ENCODE measurements around the gene RAD9A.

RAD9A gene

DNA sequence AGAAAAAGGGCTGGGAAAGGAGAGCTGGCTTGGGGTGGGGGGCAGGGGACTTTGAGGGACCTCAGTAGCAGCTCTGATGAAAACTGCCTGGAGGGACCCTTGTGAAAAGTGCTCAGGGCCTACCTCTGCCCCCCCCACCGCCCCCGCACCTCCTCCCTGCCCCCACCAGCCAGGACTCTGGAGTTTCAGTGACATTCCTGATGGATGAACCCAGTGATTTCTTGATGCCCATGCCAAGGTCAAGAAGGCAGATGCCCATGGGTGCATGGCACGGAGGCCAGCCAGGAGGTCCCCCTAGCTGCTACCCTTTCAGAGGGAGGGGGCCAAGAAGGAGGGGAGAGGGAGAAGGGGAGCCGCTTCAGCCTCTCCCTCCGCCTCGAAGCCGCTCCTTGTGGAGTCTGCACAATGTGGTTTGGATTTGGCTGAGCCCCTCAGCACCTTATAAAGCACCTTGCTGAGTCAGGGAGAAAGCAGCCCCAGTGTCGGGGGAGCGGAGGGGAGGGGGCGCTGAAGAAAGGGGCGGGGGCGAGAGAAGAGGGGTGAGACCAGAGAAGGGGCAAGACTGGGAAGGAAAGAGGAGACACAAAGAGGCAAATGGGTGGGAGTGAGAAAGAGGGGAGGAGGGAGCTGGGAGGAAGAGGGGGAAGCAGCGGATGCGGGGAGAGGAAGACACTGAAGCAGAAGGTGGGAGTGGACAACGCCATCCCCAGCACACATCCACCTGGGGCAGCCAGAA, 16.3 kb upstream of the RAD9A start:
- no peak for DNase-seq

DNA sequence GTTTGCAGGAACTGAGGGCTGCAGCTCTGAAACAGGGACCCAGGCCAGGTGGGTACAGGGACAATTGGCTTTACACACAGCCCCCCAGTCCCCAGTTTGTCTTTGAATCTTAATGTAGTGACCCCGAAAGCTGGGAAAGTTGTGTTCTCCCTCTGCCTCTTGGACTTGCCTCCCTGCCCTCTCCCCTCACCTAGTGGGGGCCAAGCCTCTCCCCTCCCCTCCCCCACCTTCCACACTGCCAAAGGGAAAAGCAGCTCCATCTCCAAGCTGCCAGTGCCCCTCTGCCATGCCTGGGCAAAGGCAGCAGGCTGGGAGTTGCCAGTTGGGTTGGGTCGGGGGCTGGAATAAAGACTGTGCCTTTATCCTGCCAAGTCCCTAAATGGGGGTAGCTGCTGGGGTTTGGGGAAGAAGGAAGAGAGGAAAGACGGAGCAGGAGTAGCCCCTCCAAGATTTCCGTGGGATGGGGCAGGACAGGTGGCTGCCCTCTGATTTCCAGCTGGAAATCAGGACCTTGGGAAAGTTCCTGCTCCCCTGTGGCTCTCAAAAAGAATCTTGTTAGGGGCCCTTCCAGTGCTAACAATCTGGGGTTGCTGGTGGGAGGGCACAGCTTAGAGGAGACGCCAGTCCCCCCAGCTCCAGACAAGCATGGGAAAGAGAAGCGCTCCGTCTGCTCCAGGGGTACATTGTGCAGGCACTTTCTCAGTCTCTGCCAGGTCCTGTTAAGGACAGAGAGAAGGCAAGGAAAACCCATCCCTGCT, 15.5 kb upstream of the RAD9A start:
- no peak for DNase-seq

DNA sequence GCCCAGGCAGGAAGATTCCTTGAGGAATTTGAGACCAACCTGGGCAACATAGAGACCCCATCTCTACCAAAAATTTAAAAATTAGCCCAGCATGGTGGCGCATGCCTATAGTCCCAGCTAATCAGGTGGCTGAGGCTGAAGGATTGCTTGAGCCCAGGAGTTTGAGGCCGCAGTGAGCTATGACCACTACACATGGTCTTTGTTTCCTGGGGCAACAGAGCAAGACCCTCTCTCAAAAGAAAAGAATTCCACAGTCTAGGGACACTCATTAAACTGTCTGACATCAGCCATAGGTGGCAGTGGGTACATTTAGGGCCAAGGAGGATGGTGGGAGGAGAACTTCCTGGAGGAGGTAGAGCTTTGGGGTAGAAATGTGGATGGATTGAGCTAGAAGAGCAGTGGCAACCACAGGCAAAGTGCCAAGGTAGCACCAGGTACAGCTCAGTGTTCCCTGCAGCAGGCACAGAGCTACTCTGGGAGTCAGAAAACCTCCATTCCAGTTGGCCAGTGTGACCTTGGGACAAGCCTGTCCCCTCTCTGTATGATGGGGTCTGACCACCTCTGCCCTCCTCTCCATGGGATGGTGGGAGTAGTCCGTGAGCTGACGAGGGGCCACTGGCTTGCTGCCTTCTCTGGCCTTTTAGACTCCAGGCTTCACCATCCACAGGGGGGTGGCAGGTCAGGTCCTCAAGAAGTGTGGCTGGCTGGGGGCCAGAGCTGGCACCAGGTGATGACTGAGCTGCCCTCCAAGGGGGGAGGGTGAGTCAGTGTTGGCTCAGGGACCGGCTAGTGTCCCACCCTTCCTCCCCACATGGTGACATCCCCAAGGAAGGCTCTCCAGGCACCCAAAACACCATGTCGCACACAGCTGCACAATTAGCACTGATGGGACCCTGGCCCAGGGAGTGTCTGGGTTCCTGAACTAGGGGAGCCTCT, 14.6 kb upstream of the RAD9A start:
- no peak for DNase-seq

DNA sequence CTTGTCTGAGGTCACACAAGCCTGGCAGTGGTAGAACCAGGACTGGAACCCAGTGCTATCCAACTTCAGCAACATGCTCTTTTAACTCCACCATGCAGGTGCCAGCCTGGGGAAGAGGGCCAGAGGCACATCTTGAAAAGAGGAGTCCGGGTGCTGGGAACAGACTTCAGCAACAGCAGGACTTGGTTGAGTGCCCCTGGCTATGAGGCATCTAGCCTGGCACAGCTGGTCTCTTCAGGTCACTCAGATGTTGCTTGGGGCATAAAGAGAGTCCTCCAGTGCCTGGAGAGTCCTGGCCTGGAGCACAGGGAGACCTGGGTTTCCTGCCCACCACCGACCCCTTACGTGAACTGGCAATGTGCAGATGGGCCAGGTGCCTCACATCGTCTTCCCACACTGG, 13.2 kb upstream of the RAD9A start:
- DNase-seq = no peak

DNA sequence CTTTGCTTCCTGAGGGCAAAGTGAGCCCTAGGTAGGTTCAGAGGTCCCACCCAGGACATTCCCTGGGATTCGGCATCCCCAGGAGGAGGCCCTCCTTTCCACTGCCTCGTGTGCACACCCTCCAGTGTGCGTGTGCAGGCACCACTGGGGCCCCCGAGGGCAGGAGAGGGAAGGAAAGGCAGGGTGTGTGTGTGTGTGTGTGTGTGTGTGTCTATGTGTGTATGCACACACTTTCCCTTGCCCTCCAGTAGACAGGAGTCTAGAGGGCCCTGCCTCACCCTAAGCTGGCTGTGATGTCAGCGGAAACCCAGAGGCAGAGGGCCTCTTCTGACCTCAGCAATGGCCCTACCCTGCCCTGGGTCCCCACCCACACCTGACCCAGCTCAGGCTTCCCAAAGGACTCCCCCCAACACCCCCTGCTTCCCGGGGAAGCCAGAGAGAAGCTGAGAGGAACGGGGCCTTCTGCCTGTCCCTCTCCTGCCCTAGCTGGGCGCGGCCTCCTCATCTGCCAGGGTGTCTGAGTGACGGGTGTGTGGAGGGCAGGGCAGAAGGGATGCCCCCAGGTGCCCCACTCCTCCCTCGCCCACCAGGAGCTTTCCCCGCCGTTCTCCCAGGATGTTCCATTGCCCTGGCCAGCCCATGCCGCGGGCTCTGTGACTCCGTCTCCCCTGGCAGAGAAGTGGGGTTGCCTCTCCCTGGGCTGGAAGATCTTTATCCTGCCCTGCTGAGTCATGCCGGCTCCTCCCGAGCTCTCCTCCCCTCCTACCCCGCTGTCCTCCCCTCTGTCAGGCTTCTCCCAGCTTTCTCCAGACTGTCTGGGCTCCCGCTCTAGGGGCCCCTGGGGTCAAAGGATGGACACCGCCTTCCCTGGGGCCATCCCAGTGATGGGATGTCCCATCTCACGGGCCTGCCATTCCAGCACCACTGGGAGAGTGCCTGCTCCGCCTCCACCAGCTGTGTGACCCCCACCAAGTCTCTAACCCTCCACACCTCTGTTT, 12.4 kb upstream of the RAD9A start:
- no peak for DNase-seq

DNA sequence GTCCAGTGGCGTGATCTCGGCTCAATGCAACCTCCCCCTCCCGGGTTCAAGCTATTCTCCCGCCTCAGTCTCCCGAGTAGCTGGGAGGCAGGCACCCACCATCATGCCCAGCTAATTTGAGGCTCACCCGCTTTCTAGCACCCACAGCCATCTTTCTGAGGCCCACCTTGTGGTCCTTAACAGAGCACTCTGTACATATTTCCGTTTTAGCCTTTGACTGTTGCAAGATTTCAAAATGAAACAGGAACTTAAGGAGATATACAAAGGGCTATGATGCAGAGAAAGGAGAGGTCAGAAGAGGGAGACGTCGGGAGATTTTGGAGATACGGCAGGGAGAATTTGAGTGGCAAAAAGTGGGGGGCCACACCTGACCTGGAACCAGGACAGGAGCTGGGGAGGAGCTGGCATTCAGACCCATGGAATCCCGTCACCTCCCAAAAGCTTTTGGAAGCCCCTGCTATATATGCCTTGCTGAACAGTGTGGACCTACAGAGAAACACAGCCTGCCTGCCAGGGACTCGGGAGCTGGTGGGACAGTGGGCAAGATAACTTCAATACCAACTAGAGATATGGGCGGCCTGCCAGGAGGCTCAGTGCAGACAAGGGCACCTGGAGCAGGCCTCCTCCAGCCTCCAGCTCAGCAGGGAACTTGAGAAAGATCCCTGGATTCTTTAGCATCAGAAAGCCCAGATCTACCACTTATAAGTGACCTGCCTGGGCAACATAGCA, 10.4 kb upstream of the RAD9A start:
- no peak for DNase-seq

DNA sequence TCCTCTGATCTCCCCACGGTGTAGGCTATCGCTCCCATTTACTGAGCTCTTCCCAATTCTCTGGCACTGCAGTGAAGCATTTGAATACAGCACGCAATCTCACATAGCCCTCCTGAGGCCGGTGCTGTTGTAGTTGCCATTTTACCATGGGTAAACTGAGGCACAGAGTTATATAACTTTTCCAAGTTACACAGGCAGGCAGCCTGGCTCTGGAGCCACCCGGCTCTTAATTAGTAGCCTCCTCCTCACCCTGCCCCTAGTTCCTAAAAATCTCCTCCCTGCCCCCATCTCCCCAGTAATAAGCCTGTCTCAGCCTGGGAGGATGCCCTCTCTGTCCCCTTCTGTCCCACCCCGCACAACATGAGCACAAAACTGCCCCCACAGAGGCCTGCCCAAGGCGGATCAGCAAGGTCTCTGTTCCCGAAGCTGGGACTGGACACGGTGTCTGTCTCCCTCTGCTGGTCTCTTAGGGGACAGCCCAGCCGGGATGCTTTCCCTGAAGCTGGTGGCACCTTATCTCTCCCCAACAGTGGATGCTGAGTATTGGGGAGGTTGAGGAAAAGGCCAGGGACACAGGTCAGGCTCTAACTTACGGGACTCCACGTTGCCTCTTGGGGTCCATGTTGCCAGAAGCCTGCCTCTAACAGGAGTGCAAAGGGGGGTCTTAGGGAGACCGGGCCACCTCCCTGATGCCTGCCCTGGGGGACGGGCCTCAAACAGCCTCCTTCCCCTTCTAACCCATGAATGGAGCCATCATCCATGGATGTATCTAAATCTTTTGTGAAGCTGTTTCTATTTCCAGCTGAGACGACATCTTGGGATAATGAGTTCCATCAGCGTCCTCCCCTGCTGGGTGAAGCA, 9.3 kb upstream of the RAD9A start:
- no peak for DNase-seq

DNA sequence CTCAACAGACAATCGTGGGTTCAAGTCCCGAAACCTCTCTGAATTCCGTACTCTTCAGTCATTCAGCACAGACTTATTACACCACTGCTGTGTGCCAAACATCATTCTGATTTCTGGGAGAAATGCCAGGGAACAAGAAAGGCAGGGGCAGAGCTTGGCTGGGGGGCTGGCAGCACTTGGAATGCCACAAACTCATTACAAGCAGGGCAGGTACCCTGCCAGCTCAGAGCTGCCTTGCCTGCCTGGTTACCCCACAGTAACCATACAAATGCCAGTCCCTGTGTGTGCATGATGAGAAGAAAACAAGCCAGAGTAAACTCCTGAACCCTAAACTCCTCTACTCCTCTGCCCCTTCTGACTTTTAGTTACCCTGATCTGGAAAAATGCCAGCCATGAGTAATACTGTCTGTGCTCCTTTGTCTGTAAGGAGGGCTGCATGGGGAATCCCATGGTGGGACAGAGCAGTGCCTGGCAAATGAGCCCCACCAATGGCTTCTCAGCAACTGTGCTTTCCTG, 6.9 kb upstream of the RAD9A start:
- no peak for DNase-seq

DNA sequence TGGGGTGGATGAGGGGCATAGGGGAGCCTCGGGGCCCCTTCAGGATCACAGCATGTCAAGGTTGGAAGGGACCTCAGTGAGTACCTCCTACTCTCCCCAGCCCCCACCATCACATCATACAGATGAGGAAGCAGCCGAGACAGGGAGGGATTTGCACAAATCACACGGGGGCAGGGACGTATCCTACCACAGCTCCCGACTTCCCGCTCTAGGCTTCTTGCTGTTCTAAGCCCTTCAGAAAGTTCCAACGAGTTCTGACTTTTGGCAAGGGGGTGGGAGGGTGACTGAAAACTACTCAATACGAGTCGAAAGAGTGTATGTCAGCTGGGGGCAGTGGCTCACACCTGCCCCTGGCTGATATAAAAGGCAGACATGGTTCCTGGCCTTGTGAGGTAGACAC, 4.7 kb upstream of the RAD9A start:
- DNase-seq = no peak

DNA sequence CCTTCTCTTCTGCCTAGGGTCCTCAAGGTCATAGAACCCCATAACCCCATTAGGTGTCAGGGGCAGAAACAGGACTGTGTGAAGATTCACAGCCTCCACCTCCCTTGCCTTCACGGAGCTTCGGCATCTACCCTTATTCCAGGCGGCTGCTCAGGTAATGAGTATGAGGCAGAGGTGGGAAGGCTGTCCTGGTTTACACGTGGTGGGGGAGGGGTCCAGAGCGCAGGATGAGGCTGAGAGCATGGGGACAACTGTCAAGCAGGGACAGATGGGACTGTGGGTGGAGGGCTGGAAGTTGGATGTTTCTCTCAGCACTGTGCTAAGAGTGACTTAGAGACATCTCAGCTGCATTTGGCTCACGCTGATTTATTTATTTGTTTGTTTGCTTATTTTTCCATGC, 4.3 kb upstream of the RAD9A start:
- DNase-seq = no peak

DNA sequence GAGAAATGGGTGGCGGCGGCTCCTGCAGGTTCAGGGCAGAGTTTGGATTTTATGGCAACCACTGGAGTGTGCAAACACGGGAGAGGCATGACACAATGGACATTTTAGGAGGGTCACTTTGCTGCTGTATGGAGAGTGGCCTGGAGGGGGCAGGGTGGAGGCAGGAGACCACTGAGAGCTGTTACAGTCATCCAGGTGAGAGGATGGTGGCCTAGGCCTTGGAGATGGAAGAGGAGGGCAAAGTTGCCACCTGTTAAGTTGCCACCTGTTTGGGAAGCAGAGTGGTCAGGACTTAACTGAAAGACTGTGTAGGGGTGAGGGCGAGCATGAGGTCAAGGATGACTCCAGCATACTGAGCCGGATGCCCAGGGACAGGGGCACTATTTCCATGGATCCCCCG, 2.3 kb upstream of the RAD9A start:
- DNase-seq = no peak

DNA sequence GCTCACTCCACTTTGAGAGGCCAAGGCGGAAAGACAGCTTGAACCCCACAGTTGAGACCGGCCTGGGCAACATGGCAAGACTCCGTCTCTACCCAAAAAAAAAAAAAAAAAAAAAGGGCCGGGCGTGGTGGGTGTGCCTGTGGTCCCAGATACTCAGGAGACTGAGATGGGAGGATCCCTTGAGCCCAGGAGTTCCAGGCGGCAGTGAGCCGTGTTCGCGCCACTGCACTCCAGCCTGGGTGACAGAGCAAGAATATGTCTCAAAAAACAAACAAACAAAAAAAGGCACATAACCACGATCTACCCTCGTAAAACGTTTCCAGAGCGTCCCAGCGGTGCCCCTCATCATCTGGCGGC, 861 bp upstream of the RAD9A start:
- DNase-seq = no peak

DNA sequence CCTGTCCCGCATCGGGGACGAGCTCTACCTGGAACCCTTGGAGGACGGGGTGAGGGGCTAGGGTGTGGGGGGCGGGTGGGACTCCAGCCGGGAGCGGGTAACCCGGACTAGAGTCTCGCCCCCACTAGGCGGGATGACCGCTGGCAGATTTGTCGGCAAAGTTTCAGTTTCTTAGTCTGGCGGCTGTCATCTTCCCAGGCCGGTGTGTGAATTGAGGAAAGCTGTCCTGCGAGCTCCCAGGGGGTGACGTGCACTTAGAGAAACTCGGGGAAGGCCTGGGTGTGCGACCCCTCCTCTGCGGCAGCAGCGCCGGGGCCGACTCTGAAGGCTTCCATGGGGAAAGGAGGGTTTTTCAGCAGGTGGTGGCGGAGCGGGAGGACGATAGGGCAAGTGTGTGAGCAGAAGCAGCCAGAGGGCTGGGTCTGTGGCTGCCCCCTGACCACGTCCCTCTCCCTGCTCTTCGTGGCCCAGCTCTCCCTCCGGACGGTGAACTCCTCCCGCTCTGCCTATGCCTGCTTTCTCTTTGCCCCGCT, 463 bp downstream of the RAD9A start:
- DNase-seq = no peak

DNA sequence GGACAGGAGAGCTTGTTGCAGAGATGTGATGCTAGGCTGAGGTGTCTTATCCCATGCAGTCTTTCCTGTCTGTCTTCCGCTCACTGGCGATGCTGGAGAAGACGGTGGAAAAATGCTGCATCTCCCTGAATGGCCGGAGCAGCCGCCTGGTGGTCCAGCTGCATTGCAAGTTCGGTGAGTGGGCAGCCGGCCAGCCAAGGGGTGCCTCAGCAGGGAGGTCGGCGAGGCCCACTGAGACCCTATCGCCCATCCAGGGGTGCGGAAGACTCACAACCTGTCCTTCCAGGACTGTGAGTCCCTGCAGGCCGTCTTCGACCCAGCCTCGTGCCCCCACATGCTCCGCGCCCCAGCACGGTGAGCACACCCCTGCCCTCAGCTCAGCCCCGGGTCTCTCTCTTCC, 1.7 kb downstream of the RAD9A start:
- DNase-seq = no peak

DNA sequence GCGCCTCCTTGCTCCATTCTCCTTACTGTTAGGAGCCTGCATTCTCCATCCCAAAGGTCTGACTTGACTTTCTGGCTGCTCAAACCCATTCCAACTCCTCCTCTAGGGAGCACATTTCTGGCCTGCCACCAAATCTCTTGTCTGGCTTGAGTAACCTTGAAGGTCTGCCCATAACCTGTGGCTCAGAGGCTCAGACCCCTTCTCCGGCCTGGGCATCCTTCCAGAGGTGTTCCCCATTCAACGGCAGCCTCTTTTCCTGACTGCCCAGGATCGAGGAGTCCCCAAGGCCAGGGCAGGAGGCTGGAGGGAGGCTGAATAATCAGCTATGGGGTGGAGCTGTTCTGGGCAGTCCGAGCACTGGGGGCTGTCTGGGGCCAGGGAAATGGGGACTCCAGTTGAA, 2.2 kb downstream of the RAD9A start:
- DNase-seq = no peak

DNA sequence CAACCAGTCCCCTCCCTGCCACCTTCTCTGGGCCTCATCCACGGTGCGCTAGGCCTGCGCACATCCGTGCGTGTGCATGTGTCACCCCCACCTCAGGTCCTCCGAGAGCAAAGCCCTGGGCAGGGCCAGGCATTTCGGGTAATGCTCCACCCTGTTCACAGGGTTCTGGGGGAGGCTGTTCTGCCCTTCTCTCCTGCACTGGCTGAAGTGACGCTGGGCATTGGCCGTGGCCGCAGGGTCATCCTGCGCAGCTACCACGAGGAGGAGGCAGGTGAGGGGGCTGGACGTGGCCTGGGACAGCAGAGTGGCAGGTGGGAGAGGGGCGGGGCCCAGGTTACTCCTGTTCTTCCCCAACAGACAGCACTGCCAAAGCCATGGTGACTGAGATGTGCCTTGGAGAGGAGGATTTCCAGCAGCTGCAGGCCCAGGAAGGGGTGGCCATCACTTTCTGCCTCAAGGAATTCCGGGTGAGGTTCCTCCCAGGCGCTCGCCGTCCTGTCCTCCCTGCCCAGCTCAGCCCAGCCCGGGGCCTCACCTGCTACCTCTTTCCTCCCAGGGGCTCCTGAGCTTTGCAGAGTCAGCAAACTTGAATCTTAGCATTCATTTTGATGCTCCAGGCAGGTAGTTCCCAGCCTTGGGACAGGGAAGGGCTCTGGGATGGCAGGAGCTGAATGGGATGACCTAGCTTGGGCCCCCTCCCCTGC, 3.9 kb downstream of the RAD9A start:
- DNase-seq = no peak

DNA sequence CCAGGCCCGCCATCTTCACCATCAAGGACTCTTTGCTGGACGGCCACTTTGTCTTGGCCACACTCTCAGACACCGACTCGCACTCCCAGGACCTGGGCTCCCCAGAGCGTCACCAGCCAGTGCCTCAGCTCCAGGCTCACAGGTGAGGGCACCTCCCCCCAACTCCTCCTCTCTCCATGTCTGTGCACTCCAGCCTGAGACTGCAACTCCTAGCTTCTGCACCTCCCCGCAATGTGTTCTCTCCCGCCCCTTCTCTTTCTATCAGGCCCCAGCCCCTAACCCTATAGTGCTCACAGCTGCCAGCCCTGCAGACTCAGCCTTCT, 4.4 kb downstream of the RAD9A start:
- DNase-seq = no peak

DNA sequence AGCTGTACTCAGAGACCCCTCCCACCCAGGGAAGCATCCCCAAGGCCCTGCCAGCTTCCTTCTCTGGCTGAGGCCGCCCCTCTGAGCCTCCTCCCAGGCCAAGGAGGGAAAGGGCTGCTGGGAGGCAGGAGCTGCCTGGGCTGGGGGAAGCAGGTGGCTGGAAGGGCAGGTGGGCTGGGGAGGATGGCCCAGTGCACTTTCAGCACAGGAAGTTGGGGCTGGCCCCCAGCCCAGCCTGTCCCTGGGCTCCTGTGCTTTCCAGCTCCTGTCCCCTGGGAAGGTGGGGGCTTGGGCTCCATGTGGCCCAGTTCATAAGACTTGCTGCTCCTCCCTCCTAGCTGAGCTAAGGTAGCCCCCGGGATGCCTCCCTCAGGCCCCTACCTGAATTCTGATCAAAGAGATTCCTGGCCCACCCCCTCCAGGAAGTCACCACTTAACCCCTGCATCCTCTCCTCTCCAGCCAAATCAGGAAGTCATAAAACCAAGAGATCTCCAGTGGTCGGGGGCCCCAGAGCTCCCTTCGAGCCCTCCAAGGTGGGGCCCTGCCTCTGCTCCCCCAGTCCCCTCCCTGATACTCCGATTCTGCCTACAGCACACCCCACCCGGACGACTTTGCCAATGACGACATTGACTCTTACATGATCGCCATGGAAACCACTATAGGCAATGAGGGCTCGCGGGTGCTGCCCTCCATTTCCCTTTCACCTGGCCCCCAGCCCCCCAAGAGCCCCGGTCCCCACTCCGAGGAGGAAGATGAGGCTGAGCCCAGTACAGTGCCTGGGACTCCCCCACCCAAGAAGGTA, 5.0 kb downstream of the RAD9A start:
- DNase-seq = no peak

DNA sequence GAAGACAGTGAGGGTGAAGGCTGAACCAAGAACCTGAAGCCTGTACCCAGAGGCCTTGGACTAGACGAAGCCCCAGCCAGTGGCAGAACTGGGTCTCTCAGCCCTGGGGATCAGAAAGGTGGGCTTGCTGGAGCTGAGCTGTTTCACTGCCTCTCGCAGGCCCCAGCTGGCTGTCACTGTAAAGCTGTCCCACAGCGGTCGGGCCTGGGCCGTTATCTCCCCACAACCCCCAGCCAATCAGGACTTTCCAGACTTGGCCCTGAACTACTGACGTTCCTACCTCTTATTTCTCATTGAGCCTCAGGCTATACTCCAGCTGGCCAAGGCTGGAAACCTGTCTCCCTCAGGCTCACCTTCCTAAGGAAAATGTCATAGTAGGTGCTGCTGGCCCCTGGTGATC, 5.8 kb downstream of the RAD9A start:
- no peak for DNase-seq
